ENCODE measurements around the gene KNOP1.

GRCh38 chr16:19655242-19655777 lies 62.7 kb downstream of the KNOP1 start:
- TF ChIP-seq TAF1 (CRISPR knock-in tag; IDR thresholded peaks at IDR 0.05): no peak
- TF ChIP-seq CTCF (CRISPR knock-in tag; IDR thresholded peaks at IDR 0.05): no peak
- no peak for TF ChIP-seq EEA1 (CRISPR knock-in tag; IDR thresholded peaks at IDR 0.05; ENCODE audit: borderline replicate concordance)
- no peak for TF ChIP-seq HDAC6 (IDR thresholded peaks at IDR 0.05; ENCODE audit: low read depth, low read length)
- no peak for TF ChIP-seq MXI1 (IDR thresholded peaks at IDR 0.05; ENCODE audit: borderline replicate concordance, low read depth, low read length)
- no peak for TF ChIP-seq SMAD1 (CRISPR knock-in tag; IDR thresholded peaks at IDR 0.05; ENCODE audit: borderline replicate concordance, low read depth)
- TF ChIP-seq MZF1 (CRISPR knock-in tag; IDR thresholded peaks at IDR 0.05; ENCODE audit: borderline replicate concordance): no peak
- TF ChIP-seq YY1 (IDR thresholded peaks at IDR 0.05; ENCODE audit: insufficient read depth, insufficient replicate concordance, low read depth, low read length): no peak
- no peak for TF ChIP-seq ATF2 (CRISPR knock-in tag; IDR thresholded peaks at IDR 0.05)
- TF ChIP-seq ETS1 (CRISPR knock-in tag; IDR thresholded peaks at IDR 0.05): no peak
- TF ChIP-seq JUND (CRISPR knock-in tag; IDR thresholded peaks at IDR 0.05): no peak
- TF ChIP-seq ZNF644 (CRISPR knock-in tag; IDR thresholded peaks at IDR 0.05; ENCODE audit: low read depth): no peak

Measured in HepG2 (cell line).